ENCODE data around the gene UBAC2.
A peak's percentile ranks its signal among the peaks of the same experiment; 100 is the strongest.

Gene UBAC2

GRCh38 chr13:99217461-99218110 lies 16.9 kb downstream of the UBAC2 start:
- peaks cover 32% of the 10 kb centered on the region for H3K36me3 Mint-ChIP-seq (ENCODE audit: low read depth)
- peaks cover 95% of the 10 kb centered on the region for H3K4me1 Mint-ChIP-seq (ENCODE audit: low read depth)
- no peaks in the 10 kb centered on the region for H3K9me3 Mint-ChIP-seq
- H3K4me3 Mint-ChIP-seq: peak overlapping the region; percentile 78
- peak overlapping the region; percentile 85 for H3K27ac Mint-ChIP-seq
- H3K27me3 Mint-ChIP-seq: no peaks in the 10 kb centered on the region

GRCh38 chr13:99218126-99218525 lies 17.5 kb downstream of the UBAC2 start:
- Mint-ChIP-seq H3K9me3 (no peaks in the 10 kb centered on the region), H3K4me1 (ENCODE audit: low read depth) (peaks cover 97% of the 10 kb centered on the region), H3K27me3 (no peaks in the 10 kb centered on the region), H3K36me3 (ENCODE audit: low read depth) (peaks cover 34% of the 10 kb centered on the region), H3K27ac (peak overlapping the region; percentile 95), H3K4me3 (peak overlapping the region; percentile 73)

DNA sequence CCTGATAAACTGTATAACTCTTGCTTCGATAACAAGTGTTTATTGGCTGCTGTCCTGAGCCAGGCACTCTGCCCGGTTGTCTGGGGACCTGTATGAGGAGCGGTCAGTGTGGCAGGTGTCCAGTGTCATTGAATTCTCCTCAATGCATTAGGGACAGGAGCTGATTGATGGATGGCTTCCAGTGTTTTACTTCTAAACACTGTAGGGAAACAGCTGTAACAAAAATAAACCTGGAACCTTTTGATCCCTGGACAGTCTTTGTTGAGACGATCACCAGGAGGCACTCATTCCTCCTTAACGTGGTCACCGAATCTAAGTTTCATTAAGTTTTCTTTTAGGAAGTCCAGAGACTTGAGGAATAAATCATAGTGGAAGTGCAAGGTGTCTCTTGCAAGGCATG lies 17.9 kb downstream of the UBAC2 start:
- H3K4me1 Mint-ChIP-seq (ENCODE audit: low read depth): peaks cover 97% of the 10 kb centered on the region
- H3K27me3 Mint-ChIP-seq: no peaks in the 10 kb centered on the region
- H3K36me3 Mint-ChIP-seq (ENCODE audit: low read depth): peaks cover 35% of the 10 kb centered on the region
- H3K9me3 Mint-ChIP-seq: no peaks in the 10 kb centered on the region
- H3K27ac Mint-ChIP-seq: peak overlapping the region; percentile 95
- H3K4me3 Mint-ChIP-seq: peak overlapping the region; percentile 73

- H3K27me3 Mint-ChIP-seq: no peaks in the 10 kb centered on the region
Observed at GRCh38 chr13:99218969-99219368, 18.3 kb downstream of the UBAC2 start.

GRCh38 chr13:99220199-99220935 lies 19.7 kb downstream of the UBAC2 start:
- no peaks in the 10 kb centered on the region for H3K9me3 Mint-ChIP-seq
- H3K36me3 Mint-ChIP-seq (ENCODE audit: low read depth): peaks cover 35% of the 10 kb centered on the region
- H3K4me1 Mint-ChIP-seq (ENCODE audit: low read depth): peaks cover 98% of the 10 kb centered on the region
- H3K4me3 Mint-ChIP-seq: peak overlapping the region; percentile 56
- no peaks in the 10 kb centered on the region for H3K27me3 Mint-ChIP-seq
- peak overlapping the region; percentile 70 for H3K27ac Mint-ChIP-seq

More at GRCh38 chr13:99218969-99219368, 18.3 kb downstream of the UBAC2 start:
- peaks cover 98% of the 10 kb centered on the region for H3K4me1 Mint-ChIP-seq (ENCODE audit: low read depth)
- H3K36me3 Mint-ChIP-seq (ENCODE audit: low read depth): peaks cover 36% of the 10 kb centered on the region
- no peaks in the 10 kb centered on the region for H3K9me3 Mint-ChIP-seq
- peak overlapping the region; percentile 95 for H3K27ac Mint-ChIP-seq
- peak overlapping the region; percentile 73 for H3K4me3 Mint-ChIP-seq

DNA sequence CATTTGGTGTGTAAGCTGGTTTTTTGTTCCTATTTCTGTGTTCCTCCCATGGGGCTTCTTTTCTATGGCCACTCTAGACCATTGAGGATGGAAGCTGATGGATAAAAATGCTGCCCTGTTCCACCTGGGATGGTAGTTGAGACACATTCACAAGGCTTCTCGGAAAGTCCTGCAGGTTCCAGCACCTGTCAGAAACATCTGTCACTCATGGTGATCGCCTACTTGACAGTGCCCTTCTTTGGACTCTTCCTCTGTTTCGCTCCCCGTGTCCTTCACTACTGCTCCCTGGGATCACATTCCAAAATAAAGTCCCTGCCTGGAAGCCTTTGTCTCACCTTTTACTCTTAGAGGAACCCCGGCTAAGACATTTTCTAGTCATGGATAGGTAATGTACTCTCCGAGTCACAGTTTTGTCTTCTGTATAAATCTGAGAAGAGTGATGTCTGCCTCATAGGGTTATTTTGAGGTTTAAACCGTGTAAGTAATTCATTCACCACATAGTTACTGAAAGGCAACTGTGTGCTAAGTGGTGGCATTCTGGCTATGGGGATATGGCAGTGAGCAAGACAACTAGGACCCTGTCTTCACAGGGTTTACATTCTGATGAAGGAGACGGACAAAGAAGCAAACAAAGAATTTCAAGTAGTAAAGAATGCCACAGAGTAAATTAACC lies 21.0 kb downstream of the UBAC2 start:
- peaks cover 48% of the 10 kb centered on the region for H3K36me3 Mint-ChIP-seq (ENCODE audit: low read depth)
- H3K9me3 Mint-ChIP-seq: no peaks in the 10 kb centered on the region
- peak overlapping the region; percentile 6 for H3K4me3 Mint-ChIP-seq
- peaks cover 99% of the 10 kb centered on the region for H3K4me1 Mint-ChIP-seq (ENCODE audit: low read depth)
- H3K27me3 Mint-ChIP-seq: no peaks in the 10 kb centered on the region
- H3K27ac Mint-ChIP-seq: peak overlapping the region; percentile 18

DNA sequence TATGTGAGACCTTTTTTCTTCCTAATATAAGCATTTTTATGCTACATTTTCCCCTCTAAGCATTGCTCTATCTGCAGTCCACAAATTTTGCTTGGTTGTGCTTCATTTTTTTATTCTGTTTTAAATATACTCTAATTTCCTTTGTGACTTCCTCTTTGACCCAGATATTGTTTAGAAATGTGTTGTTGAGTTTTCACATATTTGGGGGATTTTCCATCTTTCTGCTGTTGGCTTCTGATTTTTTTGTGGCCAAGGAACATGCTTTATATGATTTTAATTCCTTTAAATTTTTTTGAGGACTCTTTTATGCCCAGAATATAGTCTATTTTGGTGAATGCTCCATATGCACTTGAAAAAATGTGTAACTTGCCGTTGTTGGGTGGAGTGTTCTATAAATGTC lies 22.9 kb downstream of the UBAC2 start:
- H3K4me3 Mint-ChIP-seq: peak overlapping the region; percentile 18
- peaks cover 51% of the 10 kb centered on the region for H3K36me3 Mint-ChIP-seq (ENCODE audit: low read depth)
- peaks cover 98% of the 10 kb centered on the region for H3K4me1 Mint-ChIP-seq (ENCODE audit: low read depth)
- H3K27ac Mint-ChIP-seq: peak overlapping the region; percentile 67
- no peaks in the 10 kb centered on the region for H3K27me3 Mint-ChIP-seq
- H3K9me3 Mint-ChIP-seq: no peaks in the 10 kb centered on the region

DNA sequence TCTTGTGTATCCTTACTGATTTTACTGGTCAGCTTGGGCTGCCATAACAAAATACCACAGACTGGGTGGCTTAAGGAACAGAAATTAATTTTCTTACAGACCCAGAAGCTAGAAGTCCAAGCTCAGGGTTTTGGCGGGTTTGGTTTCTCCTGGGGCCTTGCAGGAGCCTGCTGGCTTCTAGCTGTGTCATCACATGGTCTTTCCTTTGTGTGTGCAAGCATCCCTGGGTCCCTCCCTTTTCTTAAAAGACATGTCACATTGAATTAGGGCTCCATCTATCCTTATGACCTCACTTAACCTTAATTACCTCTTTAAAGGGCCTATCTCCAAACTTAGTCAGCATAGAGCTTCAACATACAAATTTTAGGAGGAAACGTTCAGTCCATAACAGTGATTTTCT lies 23.4 kb downstream of the UBAC2 start:
- Mint-ChIP-seq H3K4me1 (ENCODE audit: low read depth) (peaks cover 98% of the 10 kb centered on the region), H3K27me3 (no peaks in the 10 kb centered on the region), H3K4me3 (peak overlapping the region; percentile 18), H3K9me3 (no peaks in the 10 kb centered on the region), H3K36me3 (ENCODE audit: low read depth) (peaks cover 51% of the 10 kb centered on the region), H3K27ac (peak overlapping the region; percentile 67)

- H3K36me3 Mint-ChIP-seq (ENCODE audit: low read depth): peaks cover 47% of the 10 kb centered on the region
- peaks cover 99% of the 10 kb centered on the region for H3K4me1 Mint-ChIP-seq (ENCODE audit: low read depth)
- no peaks in the 10 kb centered on the region for H3K9me3 Mint-ChIP-seq
- no peaks in the 10 kb centered on the region for H3K27me3 Mint-ChIP-seq
- no peak overlapping the region for H3K27ac Mint-ChIP-seq
- no peak overlapping the region for H3K4me3 Mint-ChIP-seq
Observed at GRCh38 chr13:99225078-99225477, 24.4 kb downstream of the UBAC2 start.

DNA sequence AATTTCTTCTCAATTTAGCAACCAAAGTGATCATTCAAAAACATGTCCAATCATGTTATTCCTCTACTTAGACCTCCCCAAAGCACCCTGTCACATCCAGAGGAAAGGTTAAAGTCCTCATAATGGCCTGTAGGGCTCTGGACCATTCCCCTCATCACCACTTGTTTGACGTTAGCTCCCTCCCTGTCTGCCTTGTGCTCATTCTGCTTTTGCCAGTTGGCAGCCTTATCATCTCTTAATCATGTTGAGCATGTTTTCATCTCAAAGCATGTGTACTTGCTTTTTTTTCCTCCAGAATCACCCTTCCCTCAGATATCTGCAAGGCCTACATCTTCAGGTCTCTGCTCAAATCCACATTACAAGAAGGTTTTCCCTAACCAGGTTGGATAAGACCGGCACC lies 25.9 kb downstream of the UBAC2 start:
- peaks cover 48% of the 10 kb centered on the region for H3K36me3 Mint-ChIP-seq (ENCODE audit: low read depth)
- H3K4me3 Mint-ChIP-seq: no peak overlapping the region
- no peaks in the 10 kb centered on the region for H3K9me3 Mint-ChIP-seq
- H3K27me3 Mint-ChIP-seq: no peaks in the 10 kb centered on the region
- H3K27ac Mint-ChIP-seq: peak overlapping the region; percentile 73
- peaks cover 98% of the 10 kb centered on the region for H3K4me1 Mint-ChIP-seq (ENCODE audit: low read depth)

GRCh38 chr13:99227331-99227900 lies 26.8 kb downstream of the UBAC2 start:
- H3K27ac Mint-ChIP-seq: peak overlapping the region; percentile 84
- no peaks in the 10 kb centered on the region for H3K9me3 Mint-ChIP-seq
- peak overlapping the region; percentile 35 for H3K4me3 Mint-ChIP-seq
- peaks cover 44% of the 10 kb centered on the region for H3K36me3 Mint-ChIP-seq (ENCODE audit: low read depth)
- H3K4me1 Mint-ChIP-seq (ENCODE audit: low read depth): peaks cover 95% of the 10 kb centered on the region
- no peaks in the 10 kb centered on the region for H3K27me3 Mint-ChIP-seq

DNA sequence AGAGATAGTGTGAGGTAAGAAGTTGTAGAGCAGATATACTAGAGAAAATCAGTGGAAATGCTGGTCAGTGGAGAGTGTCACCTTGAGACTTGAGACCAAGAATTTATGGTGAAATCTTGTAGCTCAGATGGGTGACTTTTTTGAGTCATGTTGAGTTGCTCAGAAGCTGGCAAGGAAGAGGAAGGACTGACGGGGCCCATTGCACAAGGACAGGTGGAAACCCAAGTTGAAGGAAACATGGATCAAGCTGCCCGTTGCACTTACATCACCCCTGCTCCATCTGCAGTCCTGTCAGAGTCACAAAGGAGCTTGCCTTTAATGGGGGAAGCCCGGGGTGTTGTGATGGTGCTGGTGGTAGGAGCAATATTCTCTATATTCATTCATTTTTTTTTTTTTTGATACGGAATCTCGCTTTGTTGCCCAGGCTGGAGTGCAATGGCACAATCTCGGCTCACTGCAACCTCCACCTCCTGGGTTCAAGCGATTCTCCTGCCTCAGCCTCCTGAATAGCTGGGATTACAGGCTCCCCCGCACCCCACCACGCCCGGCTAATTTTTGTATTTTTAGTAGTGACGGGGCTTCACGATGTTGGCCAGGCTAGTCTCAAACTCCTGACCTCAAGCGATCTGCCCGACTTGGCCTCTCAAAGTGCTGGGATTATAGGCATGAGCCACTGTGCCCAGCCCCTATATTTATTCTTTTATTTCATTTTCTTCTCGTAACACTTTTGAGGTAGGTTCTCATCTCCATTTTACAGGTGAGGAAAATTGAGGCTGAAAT lies 27.4 kb downstream of the UBAC2 start:
- Mint-ChIP-seq H3K4me3 (peak overlapping the region; percentile 80), H3K27ac (peak overlapping the region; percentile 91), H3K4me1 (ENCODE audit: low read depth) (peaks cover 93% of the 10 kb centered on the region), H3K36me3 (ENCODE audit: low read depth) (peaks cover 37% of the 10 kb centered on the region), H3K9me3 (no peaks in the 10 kb centered on the region), H3K27me3 (no peaks in the 10 kb centered on the region)

DNA sequence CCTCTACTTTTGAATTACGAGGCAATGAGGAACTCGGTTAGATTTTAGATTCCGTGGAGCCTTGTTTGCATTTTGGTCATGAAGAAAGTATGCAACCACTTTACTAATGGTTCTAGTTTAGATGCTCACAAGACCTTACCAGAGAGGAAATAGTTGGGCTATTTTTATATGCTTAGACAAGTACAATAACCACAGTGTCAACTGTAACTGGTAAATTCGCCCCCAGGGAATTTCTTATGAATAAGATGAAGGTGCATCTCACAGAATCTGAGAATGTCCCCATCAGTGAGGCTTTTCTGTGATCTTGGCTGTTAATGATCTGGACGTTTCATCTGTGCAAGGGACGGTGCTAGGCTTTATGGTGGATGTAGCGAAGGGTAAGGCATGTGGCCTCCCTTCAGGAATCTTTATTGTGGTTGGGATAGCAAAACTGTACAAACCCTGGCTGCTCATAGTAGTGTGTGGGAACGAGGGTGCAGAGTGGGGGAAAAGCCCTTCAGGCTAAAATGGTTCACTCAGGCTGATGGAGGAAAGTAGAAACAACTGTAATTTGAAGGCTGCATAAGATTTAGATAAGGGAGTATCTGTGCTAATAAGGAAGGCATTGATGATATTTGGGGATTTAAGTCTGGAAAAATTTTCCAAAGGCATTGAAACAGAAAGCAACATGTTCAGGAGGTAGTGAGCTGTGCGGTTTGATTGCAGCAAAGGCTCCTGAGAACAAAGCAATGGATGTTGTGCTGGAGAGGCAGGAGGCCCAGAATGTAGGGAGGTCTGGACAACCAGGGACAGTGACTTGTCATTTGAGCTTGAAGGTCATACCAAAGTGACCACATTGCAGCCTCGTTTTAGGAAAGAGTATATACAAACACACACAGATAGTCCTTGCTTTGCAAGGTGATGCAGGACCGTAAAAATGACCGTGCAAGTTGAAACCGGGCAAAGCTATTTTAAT lies 28.4 kb downstream of the UBAC2 start:
- H3K27me3 Mint-ChIP-seq: no peaks in the 10 kb centered on the region
- H3K4me3 Mint-ChIP-seq: peak overlapping the region; percentile 80
- peaks cover 90% of the 10 kb centered on the region for H3K4me1 Mint-ChIP-seq (ENCODE audit: low read depth)
- H3K36me3 Mint-ChIP-seq (ENCODE audit: low read depth): peaks cover 35% of the 10 kb centered on the region
- no peaks in the 10 kb centered on the region for H3K9me3 Mint-ChIP-seq
- peak overlapping the region; percentile 91 for H3K27ac Mint-ChIP-seq

All from stimulated activated naive CD8-positive, alpha-beta T cell treated with anti-CD3 and anti-CD28 coated beads, Interleukin-15, Interleukin-2, amounts not matched to agents 100 ng/mL and 50 ng/mL, for 24 hours (primary cell).